ENCODE measurements around the gene ZNF865.

DNA sequence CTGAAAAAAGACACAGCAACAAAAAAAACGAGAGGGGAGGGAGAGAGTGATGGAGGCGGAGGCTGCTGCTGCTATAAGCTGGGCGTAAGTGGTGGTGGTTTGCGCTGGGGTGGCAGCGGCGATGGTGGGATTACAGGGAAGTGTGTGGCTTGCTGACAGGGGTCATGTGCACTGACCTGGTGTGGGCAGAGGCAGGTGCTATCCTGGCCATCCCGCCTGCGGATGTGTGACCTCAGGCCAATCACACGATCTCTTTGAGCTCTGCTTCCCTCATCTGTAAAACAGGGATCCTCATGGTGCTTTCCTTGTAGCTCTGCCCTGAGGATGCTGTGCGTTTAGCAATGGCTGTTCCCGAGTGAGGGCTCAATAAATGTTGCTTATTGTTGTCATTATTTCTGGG, 32.1 kb downstream of the ZNF865 start:
- TF ChIP-seq CTCF (IDR thresholded peaks at IDR 0.05) (no peak), EZH2phosphoT487 (IDR thresholded peaks at IDR 0.05) (no peak), EZH2 (IDR thresholded peaks at IDR 0.05) (no peak)

Measured in neural progenitor cell (in vitro differentiated cells).